ENCODE data around the gene TTR. TPM values are rescaled to one million over a fixed set of nuclear protein-coding genes. Genes with fewer than 3 reads are reported as not detected.

TTR gene
- not detected for total RNA-seq

DNA sequence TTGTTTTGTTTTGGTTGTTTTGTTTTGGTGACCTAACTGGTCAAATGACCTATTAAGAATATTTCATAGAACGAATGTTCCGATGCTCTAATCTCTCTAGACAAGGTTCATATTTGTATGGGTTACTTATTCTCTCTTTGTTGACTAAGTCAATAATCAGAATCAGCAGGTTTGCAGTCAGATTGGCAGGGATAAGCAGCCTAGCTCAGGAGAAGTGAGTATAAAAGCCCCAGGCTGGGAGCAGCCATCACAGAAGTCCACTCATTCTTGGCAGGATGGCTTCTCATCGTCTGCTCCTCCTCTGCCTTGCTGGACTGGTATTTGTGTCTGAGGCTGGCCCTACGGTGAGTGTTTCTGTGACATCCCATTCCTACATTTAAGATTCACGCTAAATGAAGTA, at the start of gene TTR:
Gene TTR (plus strand): TSS at position 250 of the 400 bp plus-strand sequence. CDS start 26 bp downstream, at position 276.
- H3K4me3 ChIP-seq, result no peak within 1 kb of the TSS
- no peaks in the 10 kb centered on the region for H3K36me3 ChIP-seq
- no peaks in the 10 kb centered on the region for H3K4me1 ChIP-seq (ENCODE audit: control insufficient read depth in 1 of 2, low read depth in 2 of 2)
- H3K27ac ChIP-seq, result no peak within 1 kb of the TSS
- DNase-seq (ENCODE audit: low spot score) (no peak), ATAC-seq (ENCODE audit: insufficient number of reproducible peaks, low FRiP score, low read depth) (no peak)
- no peaks in the 10 kb centered on the region for H3K27me3 ChIP-seq (replicated peaks; ENCODE audit: insufficient read depth)
- TF ChIP-seq, protein P1, sequence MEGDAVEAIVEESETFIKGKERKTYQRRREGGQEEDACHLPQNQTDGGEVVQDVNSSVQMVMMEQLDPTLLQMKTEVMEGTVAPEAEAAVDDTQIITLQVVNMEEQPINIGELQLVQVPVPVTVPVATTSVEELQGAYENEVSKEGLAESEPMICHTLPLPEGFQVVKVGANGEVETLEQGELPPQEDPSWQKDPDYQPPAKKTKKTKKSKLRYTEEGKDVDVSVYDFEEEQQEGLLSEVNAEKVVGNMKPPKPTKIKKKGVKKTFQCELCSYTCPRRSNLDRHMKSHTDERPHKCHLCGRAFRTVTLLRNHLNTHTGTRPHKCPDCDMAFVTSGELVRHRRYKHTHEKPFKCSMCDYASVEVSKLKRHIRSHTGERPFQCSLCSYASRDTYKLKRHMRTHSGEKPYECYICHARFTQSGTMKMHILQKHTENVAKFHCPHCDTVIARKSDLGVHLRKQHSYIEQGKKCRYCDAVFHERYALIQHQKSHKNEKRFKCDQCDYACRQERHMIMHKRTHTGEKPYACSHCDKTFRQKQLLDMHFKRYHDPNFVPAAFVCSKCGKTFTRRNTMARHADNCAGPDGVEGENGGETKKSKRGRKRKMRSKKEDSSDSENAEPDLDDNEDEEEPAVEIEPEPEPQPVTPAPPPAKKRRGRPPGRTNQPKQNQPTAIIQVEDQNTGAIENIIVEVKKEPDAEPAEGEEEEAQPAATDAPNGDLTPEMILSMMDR (IDR thresholded peaks at IDR 0.05), result no peak
- no peaks in the 10 kb centered on the region for H3K9me3 ChIP-seq

DNA sequence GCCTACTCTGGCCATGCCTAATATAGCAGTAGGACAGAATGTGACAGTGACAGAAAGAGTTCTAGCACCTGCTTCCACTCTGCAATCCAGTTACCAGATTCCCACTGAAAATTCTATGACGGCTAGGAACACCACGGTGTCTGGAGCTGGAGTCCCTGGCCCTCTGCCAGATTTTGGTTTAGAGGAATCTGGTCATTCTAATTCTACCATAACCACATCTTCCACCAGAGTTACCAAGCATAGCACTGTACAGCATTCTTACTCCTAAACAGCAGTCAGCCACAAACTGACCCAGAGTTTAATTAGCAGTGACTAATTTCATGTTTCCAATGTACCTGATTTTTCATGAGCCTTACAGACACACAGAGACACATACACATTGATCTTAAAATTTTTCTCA, 45.2 kb upstream of the TTR start:
- Histone ChIP-seq H3K4me1 (ENCODE audit: control insufficient read depth in 1 of 2, low read depth in 2 of 2) (no peaks in the 10 kb centered on the region), H3K36me3 (no peaks in the 10 kb centered on the region), H3K27ac (no peak overlapping the region), H3K27me3 (replicated peaks; ENCODE audit: insufficient read depth) (no peaks in the 10 kb centered on the region), H3K4me3 (no peak overlapping the region), H3K9me3 (no peaks in the 10 kb centered on the region)
- no peak for DNase-seq (ENCODE audit: low spot score)
- TF ChIP-seq, protein P1 (IDR thresholded peaks at IDR 0.05), result no peak
- ATAC-seq (ENCODE audit: insufficient number of reproducible peaks, low FRiP score, low read depth), result no peak

DNA sequence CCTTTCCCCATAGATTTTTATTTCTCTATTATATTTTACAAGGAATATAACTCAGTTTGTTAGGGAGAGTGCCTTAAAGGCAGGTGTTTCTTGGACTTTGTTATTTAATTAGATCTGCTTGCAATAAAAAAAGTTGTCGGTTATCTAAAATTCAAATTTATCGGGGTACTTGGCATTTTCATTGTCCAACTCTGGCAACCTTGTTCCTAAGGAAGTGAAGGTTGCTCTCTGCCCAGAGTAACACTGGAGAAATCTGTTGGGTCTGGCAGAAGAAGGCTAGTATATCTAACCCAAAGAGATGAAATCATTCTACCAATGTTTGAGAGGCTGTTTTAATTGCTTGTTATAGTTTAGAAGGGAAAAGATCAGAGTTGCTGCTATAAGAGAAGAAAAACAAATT, 42.8 kb upstream of the TTR start:
- Histone ChIP-seq H3K36me3 (no peaks in the 10 kb centered on the region), H3K4me1 (ENCODE audit: control insufficient read depth in 1 of 2, low read depth in 2 of 2) (no peaks in the 10 kb centered on the region), H3K27me3 (replicated peaks; ENCODE audit: insufficient read depth) (no peaks in the 10 kb centered on the region), H3K9me3 (no peaks in the 10 kb centered on the region), H3K4me3 (no peak overlapping the region), H3K27ac (no peak overlapping the region)
- ATAC-seq (ENCODE audit: insufficient number of reproducible peaks, low FRiP score, low read depth), result no peak
- TF ChIP-seq, protein P1 (IDR thresholded peaks at IDR 0.05), result no peak
- DNase-seq (ENCODE audit: low spot score), result no peak

DNA sequence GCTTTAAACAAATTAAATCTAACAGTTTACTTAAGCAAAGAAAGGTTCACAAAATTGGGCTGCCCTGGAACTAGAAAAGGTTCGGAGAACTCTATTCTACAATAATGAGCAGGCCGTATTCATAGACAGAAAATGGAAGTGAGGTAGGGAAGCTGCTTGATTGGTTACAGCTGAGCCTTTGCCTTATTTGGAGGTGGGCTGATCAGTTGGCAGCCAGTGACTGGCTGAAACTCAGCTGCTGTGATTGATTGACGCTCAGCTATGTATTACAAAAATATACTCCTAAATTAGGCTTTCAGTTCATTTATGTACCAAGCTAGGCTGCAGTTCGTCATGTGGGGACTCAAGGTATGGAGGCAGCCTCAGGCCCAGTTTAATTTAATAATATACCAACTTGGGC, 42.3 kb upstream of the TTR start:
- Histone ChIP-seq H3K27ac (no peak overlapping the region), H3K4me3 (no peak overlapping the region), H3K27me3 (replicated peaks; ENCODE audit: insufficient read depth) (no peaks in the 10 kb centered on the region), H3K36me3 (no peaks in the 10 kb centered on the region), H3K9me3 (no peaks in the 10 kb centered on the region), H3K4me1 (ENCODE audit: control insufficient read depth in 1 of 2, low read depth in 2 of 2) (no peaks in the 10 kb centered on the region)
- DNase-seq (ENCODE audit: low spot score) (no peak), ATAC-seq (ENCODE audit: insufficient number of reproducible peaks, low FRiP score, low read depth) (no peak)
- TF ChIP-seq, protein P1 (IDR thresholded peaks at IDR 0.05), result no peak

DNA sequence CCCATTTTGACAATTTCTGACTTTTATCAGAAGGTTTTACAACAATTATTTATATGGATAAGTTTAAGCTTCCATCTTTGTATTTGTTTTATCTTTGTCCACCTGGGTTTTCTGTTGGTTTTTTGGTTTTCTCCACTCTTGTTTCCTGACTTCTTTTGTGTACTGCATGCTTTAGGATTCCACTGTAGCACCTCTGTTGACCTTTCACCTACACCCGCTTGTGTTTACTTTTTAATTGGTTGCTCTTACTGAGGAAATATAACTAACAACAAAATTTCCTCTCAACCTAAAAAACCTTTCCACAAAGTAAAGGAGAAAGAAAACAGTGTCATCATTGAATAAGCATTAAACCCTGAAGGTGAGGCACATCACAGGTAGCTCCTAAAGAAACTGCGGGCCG, 39.8 kb upstream of the TTR start:
- DNase-seq (ENCODE audit: low spot score), result no peak
- Histone ChIP-seq H3K27me3 (replicated peaks; ENCODE audit: insufficient read depth) (no peaks in the 10 kb centered on the region), H3K4me3 (no peak overlapping the region), H3K36me3 (no peaks in the 10 kb centered on the region), H3K27ac (no peak overlapping the region), H3K9me3 (no peaks in the 10 kb centered on the region), H3K4me1 (ENCODE audit: control insufficient read depth in 1 of 2, low read depth in 2 of 2) (no peaks in the 10 kb centered on the region)
- no peak for ATAC-seq (ENCODE audit: insufficient number of reproducible peaks, low FRiP score, low read depth)
- TF ChIP-seq, protein P1 (IDR thresholded peaks at IDR 0.05), result no peak

Measured in thoracic aorta (tissue), 2 donors.